GM12878 (cell line): ENCODE measurements around the gene TSC2.

Source experiments
- CHD2 ChIP-seq: IDR thresholded peaks from 2 replicates; pipeline ENCODE4 v1.6.1; 2011; ENCODE audit warnings: low read depth, low read length, improper control_type of control experiment, borderline replicate concordance
- EP300 ChIP-seq, 2 experiments: fragments of 150-350 bp in 1 of 2; IDR thresholded peaks; 2 replicates each; pipeline ENCODE4 v1.6.1; 2011 to 2012; ENCODE audit warnings: low read depth in 2 of 2, low read length in 2 of 2, borderline replicate concordance in 1 of 2, improper control_type of control experiment in 1 of 2, inconsistent platforms in 1 of 2; ENCODE audit not compliant: control insufficient read depth in 1 of 2
- IKZF1 ChIP-seq: fragments of 450-650 bp; conservative IDR thresholded peaks from 2 replicates; pipeline ENCODE4 v1.6.1; 2017; ENCODE audit warnings: antibody characterized with exemption, mild to moderate bottlenecking
- JUNB ChIP-seq: IDR thresholded peaks from 2 replicates; pipeline ENCODE4 v1.6.1; 2016; ENCODE audit warnings: antibody characterized with exemption, mild to moderate bottlenecking
- MYC ChIP-seq: IDR thresholded peaks from 2 replicates; pipeline ENCODE4 v1.6.1; 2011; ENCODE audit warnings: mild to moderate bottlenecking, low read length, moderate library complexity, inconsistent platforms; ENCODE audit not compliant: insufficient read depth, insufficient replicate concordance, insufficient read length, severe bottlenecking
- NFIC ChIP-seq: IDR thresholded peaks from 2 replicates; pipeline ENCODE4 v1.6.1; 2012; ENCODE audit warnings: low read depth, mild to moderate bottlenecking, inconsistent platforms, low read length, moderate library complexity
- POLR2A ChIP-seq: IDR thresholded peaks from 2 replicates; pipeline ENCODE4 v1.6.1; 2011; ENCODE audit warnings: low read depth, mild to moderate bottlenecking, low read length
- RB1 ChIP-seq: fragments of 450-650 bp; formaldehyde crosslinking; IDR thresholded peaks from 2 replicates; pipeline ENCODE4 v1.6.1; 2017; ENCODE audit warnings: mild to moderate bottlenecking, borderline replicate concordance
- RCOR1 ChIP-seq: conservative IDR thresholded peaks from 2 replicates; pipeline ENCODE4 v1.6.1; 2012; ENCODE audit warnings: low read depth, low read length, improper control_type of control experiment
- TCF3 ChIP-seq: IDR thresholded peaks from 2 replicates; pipeline ENCODE4 v1.6.1; 2012; ENCODE audit warnings: low read depth, mild to moderate bottlenecking, low read length, borderline replicate concordance; ENCODE audit not compliant: insufficient read depth
- ZNF24 ChIP-seq: fragments of 450-650 bp; IDR thresholded peaks from 2 replicates; pipeline ENCODE4 v1.6.1; 2017; ENCODE audit warnings: antibody characterized with exemption, mild to moderate bottlenecking
- ZNF274 ChIP-seq: IDR thresholded peaks from one replicate; pipeline ENCODE4 v1.8.0; 2011; ENCODE audit not compliant: insufficient read length, insufficient read depth
- TF ChIP-seq, protein P1 (sequence below), 3 experiments: IDR thresholded peaks in 2 of 3; conservative IDR thresholded peaks in 1 of 3; 2 replicates each; pipeline ENCODE4 v1.5.1; 2011; ENCODE audit warnings: low read depth in 3 of 3, low read length in 3 of 3, mild to moderate bottlenecking in 3 of 3, control low read depth in 2 of 3, moderate library complexity in 2 of 3, inconsistent platforms in 1 of 3, mixed read lengths in 1 of 3; ENCODE audit not compliant: control insufficient read depth in 2 of 3, insufficient read depth in 1 of 3; ENCODE audit errors: extremely low read depth in 1 of 3
- TF ChIP-seq, protein P2 (sequence below): fragments of 450-650 bp; IDR thresholded peaks from 2 replicates; pipeline ENCODE4 v1.6.1; 2016; ENCODE audit warnings: mild to moderate bottlenecking

DNA sequence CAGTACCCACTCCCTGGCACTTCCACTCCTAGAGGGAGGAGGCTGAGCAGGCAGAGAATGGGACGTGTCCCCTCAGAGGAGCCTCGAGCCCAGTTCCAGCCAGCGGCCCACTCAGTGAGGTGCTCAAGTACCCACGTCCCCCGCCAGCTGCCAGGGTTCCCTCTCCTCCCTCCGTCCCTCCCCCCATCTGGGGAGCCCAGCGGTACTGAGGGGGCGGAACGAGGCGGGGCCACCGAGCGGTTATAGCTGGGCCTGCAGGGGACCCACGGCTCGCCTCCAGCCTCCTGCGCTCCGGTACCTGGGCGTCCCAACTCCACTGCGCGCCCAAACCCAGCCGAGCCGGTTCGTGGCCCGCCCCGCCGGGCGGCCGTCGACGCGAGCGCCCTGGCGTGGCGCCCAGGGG lies 28.3 kb upstream of the TSC2 start, which contains the start of gene NPW:
- TF ChIP-seq MYC (no peak), NFIC (no peak), RB1 (no peak), JUNB (no peak), EP300 (IDR thresholded peaks at IDR 0.05; ENCODE audit: borderline replicate concordance in 1 of 2, control insufficient read depth in 1 of 2, low read depth in 2 of 2, low read length in 2 of 2) (no peak), ZNF24 (no peak), IKZF1 (no peak), POLR2A (no peak), ZNF274 (no peak), CHD2 (no peak), TCF3 (no peak), RCOR1 (no peak)
- TF ChIP-seq, protein P1, sequence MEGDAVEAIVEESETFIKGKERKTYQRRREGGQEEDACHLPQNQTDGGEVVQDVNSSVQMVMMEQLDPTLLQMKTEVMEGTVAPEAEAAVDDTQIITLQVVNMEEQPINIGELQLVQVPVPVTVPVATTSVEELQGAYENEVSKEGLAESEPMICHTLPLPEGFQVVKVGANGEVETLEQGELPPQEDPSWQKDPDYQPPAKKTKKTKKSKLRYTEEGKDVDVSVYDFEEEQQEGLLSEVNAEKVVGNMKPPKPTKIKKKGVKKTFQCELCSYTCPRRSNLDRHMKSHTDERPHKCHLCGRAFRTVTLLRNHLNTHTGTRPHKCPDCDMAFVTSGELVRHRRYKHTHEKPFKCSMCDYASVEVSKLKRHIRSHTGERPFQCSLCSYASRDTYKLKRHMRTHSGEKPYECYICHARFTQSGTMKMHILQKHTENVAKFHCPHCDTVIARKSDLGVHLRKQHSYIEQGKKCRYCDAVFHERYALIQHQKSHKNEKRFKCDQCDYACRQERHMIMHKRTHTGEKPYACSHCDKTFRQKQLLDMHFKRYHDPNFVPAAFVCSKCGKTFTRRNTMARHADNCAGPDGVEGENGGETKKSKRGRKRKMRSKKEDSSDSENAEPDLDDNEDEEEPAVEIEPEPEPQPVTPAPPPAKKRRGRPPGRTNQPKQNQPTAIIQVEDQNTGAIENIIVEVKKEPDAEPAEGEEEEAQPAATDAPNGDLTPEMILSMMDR (IDR thresholded peaks at IDR 0.05 in 2 of 3, conservative IDR thresholded peaks at IDR 0.05 in 1 of 3; ENCODE audit: control insufficient read depth in 2 of 3, extremely low read depth in 1 of 3, insufficient read depth in 1 of 3, low read depth in 3 of 3, low read length in 3 of 3): no peak
- TF ChIP-seq, protein P2, sequence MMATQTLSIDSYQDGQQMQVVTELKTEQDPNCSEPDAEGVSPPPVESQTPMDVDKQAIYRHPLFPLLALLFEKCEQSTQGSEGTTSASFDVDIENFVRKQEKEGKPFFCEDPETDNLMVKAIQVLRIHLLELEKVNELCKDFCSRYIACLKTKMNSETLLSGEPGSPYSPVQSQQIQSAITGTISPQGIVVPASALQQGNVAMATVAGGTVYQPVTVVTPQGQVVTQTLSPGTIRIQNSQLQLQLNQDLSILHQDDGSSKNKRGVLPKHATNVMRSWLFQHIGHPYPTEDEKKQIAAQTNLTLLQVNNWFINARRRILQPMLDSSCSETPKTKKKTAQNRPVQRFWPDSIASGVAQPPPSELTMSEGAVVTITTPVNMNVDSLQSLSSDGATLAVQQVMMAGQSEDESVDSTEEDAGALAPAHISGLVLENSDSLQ: no peak
